Panc1 (cell line): ENCODE data around the gene NMUR1. TPM values are rescaled to one million over a fixed set of nuclear protein-coding genes. Genes with fewer than 3 reads are reported as not detected.

ENCODE experiments used
- ATAC-seq: fragments of 200-7000 bp; cut with Tn5 transposase; 2 replicates; pipeline ENCODE4 v1.9.1; 2020; ENCODE audit warnings: mild to moderate bottlenecking, moderate library complexity
- BruUV-seq: library from RNA; stranded (reverse); fragments of 400-500 nt; replicated peaks from 2 replicates; lab custom pipeline; 2021; lab: Mats Ljungman, UMichigan
- CTCF ChIA-PET: fragments of 300-600 bp; sonication (Branson Sonifier 250); formaldehyde crosslinking; loops from one replicate; lab custom pipeline; 2022; ENCODE audit warnings: antibody characterized with exemption; lab: Charles Lee
- POLR2A ChIA-PET: fragments of 300-600 bp; sonication (Branson Sonifier 250); formaldehyde crosslinking; loops from one replicate; lab custom pipeline; 2022; ENCODE audit warnings: antibody characterized with exemption; lab: Charles Lee
- DNase-seq: peaks from one replicate; pipeline ENCODE4 v3.0.0-alpha.2; 2010; ENCODE audit warnings: low read depth, low spot score
- H3K27ac ChIP-seq: 2 replicates; pipeline ENCODE4 v1.5.1; 2011; ENCODE audit warnings: mild to moderate bottlenecking, low read length, inconsistent platforms
- H3K27me3 ChIP-seq: fragments of 200-500 bp; sonication (Bioruptor generic); 2 replicates; pipeline ENCODE4 v1.6.0; 2014; ENCODE audit warnings: low read length, inconsistent platforms; ENCODE audit not compliant: control insufficient read depth, insufficient read depth
- H3K36me3 ChIP-seq: fragments of 200-500 bp; sonication (Bioruptor generic); 2 replicates; pipeline ENCODE4 v1.5.1; 2014; ENCODE audit warnings: inconsistent platforms, mild to moderate bottlenecking, low read length, moderate library complexity; ENCODE audit not compliant: control insufficient read depth, insufficient read depth
- H3K4me1 ChIP-seq: 2 replicates; pipeline ENCODE4 v1.5.1; 2011; ENCODE audit warnings: inconsistent platforms, mild to moderate bottlenecking, low read length, moderate library complexity; ENCODE audit not compliant: control insufficient read depth, insufficient read depth
- H3K4me3 ChIP-seq, 2 experiments: 2 replicates each; pipeline ENCODE4 v1.5.1; 2011 to 2012; ENCODE audit warnings: low read depth in 2 of 2, low read length in 2 of 2, mild to moderate bottlenecking in 2 of 2, inconsistent platforms in 1 of 2, moderate library complexity in 1 of 2
- H3K9me3 ChIP-seq: fragments of 200-500 bp; sonication (Bioruptor generic); 2 replicates; pipeline ENCODE4 v1.5.1; 2014; ENCODE audit warnings: low read depth, mild to moderate bottlenecking, inconsistent platforms, low read length, moderate library complexity; ENCODE audit not compliant: control insufficient read depth, insufficient read depth
- CTCF ChIP-seq: fragments of 450-650 bp; IDR thresholded peaks from 2 replicates; pipeline ENCODE4 v1.5.1; 2017; ENCODE audit warnings: mild to moderate bottlenecking
- POLR2AphosphoS5 ChIP-seq: IDR thresholded peaks from 2 replicates; pipeline ENCODE4 v1.6.1; 2012; ENCODE audit warnings: mild to moderate bottlenecking, low read depth, low read length, moderate library complexity
- REST ChIP-seq, 2 experiments: IDR thresholded peaks; 2 replicates each; pipeline ENCODE4 v1.6.1; 2011 to 2012; ENCODE audit warnings: low read depth in 2 of 2, control low read depth in 1 of 2, low read length in 1 of 2, mild to moderate bottlenecking in 1 of 2, moderate library complexity in 1 of 2; ENCODE audit not compliant: insufficient read depth in 1 of 2
- SIN3A ChIP-seq: IDR thresholded peaks from 2 replicates; pipeline ENCODE4 v1.6.1; 2012; ENCODE audit warnings: low read depth, mild to moderate bottlenecking, low read length, moderate library complexity, borderline replicate concordance; ENCODE audit not compliant: insufficient read depth
- TCF7L2 ChIP-seq: IDR thresholded peaks from 2 replicates; pipeline ENCODE4 v1.6.1; 2011; ENCODE audit warnings: mild to moderate bottlenecking, low read depth, low read length, inconsistent platforms
- in situ Hi-C: cut with HindIII; loops from 2 replicates; pipeline ENCODE4 v1.10.0; 2016; ENCODE audit warnings: low sequenced_read_pairs, low pct_unique_long_range_greater_than_20kb
- intact Hi-C: fragments of 100-400 bp; cut with micrococcal nuclease; formaldehyde crosslinking; loops from one replicate; pipeline ENCODE4 v1.10.0; 2022; ENCODE audit not compliant: unreplicated experiment
- total RNA-seq: library from RNA; stranded (reverse); gene quantifications from one replicate; pipeline ENCODE4 v1.2.1, GENCODE V29; 2021; ENCODE audit not compliant: unreplicated experiment

Gene NMUR1
- total RNA-seq, 1 experiment from 2014 or later, result 0.28 TPM

GRCh38 chr2:231546014-231546715 is 15.9 kb upstream of the NMUR1 start:
- in situ Hi-C loops, result no loop called here
- intact Hi-C loops, result no loop called here

More at GRCh38 chr2:231546014-231546715, 15.9 kb upstream of the NMUR1 start:
- ChIA-PET POLR2A (no interaction called here), CTCF (no interaction called here)
- no TSS peak for BruUV-seq
- Histone ChIP-seq H3K36me3 (no peaks in the 10 kb centered on the region), H3K27me3 (no peaks in the 10 kb centered on the region), H3K27ac (peak overlapping the region; percentile 8; the same call in 1 of the 2 replicates), H3K9me3 (peaks cover 8% of the 10 kb centered on the region; the same call in 1 of the 2 replicates), H3K4me3 (no peak overlapping the region), H3K4me1 (peaks cover 8% of the 10 kb centered on the region; the same call in 1 of the 2 replicates)
- ATAC-seq (no peak), DNase-seq (no peak)
- TF ChIP-seq CTCF, result no peak
- no peak for TF ChIP-seq SIN3A
- TF ChIP-seq REST (IDR thresholded peaks at IDR 0.05; ENCODE audit: insufficient read depth in 1 of 2, low read depth in 2 of 2, low read length in 1 of 2), result no peak
- no peak for TF ChIP-seq TCF7L2
- TF ChIP-seq POLR2AphosphoS5, result no peak
